GM12873 (cell line): ENCODE data around the gene MORC2.

ENCODE experiments used
- TF ChIP-seq, protein P1 (sequence below): IDR thresholded peaks from 2 replicates; pipeline ENCODE4 v1.5.1; 2012; ENCODE audit warnings: low read depth, mild to moderate bottlenecking, moderate library complexity, low read length, control low read depth; ENCODE audit not compliant: insufficient read depth; ENCODE audit errors: missing control alignments

MORC2 gene

GRCh38 chr22:30968015-30968923, at the start of gene MORC2:
Gene MORC2, minus strand, starts transcription at chr22:30968774. Its CDS starts 885 bp downstream, at chr22:30967889.
- TF ChIP-seq, protein P1, sequence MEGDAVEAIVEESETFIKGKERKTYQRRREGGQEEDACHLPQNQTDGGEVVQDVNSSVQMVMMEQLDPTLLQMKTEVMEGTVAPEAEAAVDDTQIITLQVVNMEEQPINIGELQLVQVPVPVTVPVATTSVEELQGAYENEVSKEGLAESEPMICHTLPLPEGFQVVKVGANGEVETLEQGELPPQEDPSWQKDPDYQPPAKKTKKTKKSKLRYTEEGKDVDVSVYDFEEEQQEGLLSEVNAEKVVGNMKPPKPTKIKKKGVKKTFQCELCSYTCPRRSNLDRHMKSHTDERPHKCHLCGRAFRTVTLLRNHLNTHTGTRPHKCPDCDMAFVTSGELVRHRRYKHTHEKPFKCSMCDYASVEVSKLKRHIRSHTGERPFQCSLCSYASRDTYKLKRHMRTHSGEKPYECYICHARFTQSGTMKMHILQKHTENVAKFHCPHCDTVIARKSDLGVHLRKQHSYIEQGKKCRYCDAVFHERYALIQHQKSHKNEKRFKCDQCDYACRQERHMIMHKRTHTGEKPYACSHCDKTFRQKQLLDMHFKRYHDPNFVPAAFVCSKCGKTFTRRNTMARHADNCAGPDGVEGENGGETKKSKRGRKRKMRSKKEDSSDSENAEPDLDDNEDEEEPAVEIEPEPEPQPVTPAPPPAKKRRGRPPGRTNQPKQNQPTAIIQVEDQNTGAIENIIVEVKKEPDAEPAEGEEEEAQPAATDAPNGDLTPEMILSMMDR = no peak

DNA sequence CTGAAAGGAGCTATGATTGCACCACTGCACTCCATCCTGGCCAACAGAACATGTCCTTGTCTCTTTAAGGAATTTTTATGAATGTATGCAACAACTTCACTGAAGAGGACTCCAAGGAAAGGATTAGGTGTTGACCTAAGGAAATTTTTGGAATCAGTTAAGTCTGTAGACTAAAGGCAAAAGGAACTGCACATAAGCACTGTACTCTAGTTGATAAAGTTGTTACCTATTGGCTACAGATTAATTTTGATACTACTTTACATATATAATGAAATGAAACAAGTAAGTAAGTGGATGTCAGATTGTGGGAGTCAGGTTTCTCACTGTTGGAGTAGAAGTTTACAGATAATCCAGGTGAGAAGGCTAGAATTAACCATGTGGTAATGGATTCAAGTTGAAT, 37.0 kb upstream of the MORC2 start:
- TF ChIP-seq, protein P1 = no peak

- TF ChIP-seq, protein P1 = no peak
These were observed 32.7 kb upstream of the MORC2 start for GRCh38 chr22:31001124-31001770.

DNA sequence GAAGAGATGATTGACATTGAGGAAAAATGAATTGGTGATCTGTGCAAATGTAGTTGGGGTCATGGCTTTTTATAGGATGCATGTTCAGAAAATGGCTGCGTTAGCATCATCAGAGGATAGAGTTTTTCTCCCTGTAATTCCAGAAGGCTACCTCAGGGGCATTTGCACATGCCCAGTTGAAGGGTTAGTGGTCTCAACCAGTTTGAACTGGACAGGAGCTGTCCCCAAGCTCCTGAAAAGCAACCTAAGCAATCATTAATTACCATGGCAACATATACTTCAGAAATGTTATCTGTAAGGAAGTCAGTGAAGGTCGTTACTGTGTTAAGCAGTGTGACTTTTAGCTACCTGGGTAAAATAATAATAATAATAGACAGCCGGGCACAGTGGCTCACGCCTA, 29.8 kb upstream of the MORC2 start:
- TF ChIP-seq, protein P1 = no peak

DNA sequence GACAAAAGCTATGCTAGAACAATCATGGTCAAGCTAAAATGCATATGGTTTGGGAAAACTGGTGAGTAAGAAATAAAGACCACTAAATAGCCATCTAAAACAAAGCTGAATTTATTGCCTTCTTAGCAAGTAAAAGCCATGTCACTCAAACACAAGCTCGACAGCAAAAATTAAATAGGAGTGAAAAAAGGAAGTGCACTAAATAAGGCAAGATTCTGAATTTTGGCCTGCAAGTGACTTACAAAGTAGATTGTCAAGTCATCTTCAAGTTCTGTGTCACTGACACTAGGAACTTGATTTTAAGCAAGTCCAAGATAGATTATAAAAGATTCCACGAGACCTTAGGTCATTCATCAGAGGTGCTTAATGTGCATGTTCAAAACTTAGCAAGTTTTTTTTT, 27.9 kb upstream of the MORC2 start:
- TF ChIP-seq, protein P1 = no peak

DNA sequence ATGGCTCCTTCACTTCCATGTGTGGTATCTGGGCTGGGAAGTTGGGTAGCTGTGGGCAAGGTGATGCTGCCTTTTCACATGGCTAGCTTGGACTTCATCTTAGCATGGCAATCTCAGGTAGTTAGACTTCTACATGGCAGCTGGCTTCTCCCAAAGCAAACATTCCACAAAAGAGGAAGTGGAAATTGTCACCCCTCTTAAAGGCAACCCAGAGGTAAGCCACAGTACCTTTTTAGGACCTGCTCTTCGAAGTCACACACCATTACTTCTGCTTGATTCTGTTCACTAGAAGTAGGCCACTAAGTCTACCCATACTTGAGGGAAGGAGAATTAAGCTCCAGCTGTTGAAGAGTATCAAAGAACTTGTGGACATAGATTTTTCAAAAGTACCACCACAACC, 26.4 kb upstream of the MORC2 start:
- TF ChIP-seq, protein P1 = no peak

DNA sequence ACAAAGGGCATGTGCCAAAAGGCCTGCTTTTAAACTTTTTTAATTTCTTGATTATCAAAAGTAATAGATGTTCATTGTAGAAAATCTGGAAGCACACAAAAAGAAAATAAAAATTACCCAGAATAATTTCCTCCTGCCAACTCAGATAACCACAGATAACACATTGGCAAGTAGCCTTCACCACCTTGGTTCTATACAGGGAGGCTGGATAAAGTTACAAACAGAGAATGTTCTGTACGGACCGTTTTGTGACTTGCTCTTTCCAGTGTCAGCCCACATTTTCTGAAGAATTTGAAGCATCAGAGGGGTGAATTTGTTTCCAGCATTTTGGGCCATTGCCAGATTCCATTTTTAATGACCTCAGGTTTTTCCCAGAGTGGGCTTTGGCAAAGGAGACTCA, 24.0 kb upstream of the MORC2 start:
- TF ChIP-seq, protein P1 = no peak
